ENCODE results near the gene ZNF33B.

GRCh38 chr10:42637142-42637541 is 1.2 kb downstream of the ZNF33B start:
- TF ChIP-seq CTCF (IDR thresholded peaks at IDR 0.05), result no peak
- TF ChIP-seq POLR2AphosphoS5 (IDR thresholded peaks at IDR 0.05), result no peak
